HCT116 (cell line): ENCODE measurements around the gene SNX13. TPM values are rescaled to one million over a fixed set of nuclear protein-coding genes. Genes with fewer than 3 reads are reported as not detected.

ENCODE experiments used
- ATAC-seq: fragments of 200-7000 bp; cut with Tn5 transposase; 2 replicates; pipeline ENCODE4 v1.9.1; 2020; ENCODE audit warnings: mild to moderate bottlenecking, moderate library complexity
- BruUV-seq: library from RNA; stranded (reverse); fragments of 400-500 nt; replicated peaks from 2 replicates; lab custom pipeline; 2021; lab: Mats Ljungman, UMichigan
- CTCF ChIA-PET: fragments of 300-600 bp; sonication (Branson Sonifier 250); formaldehyde crosslinking; loops from one replicate; lab custom pipeline; 2021; ENCODE audit warnings: antibody characterized with exemption; lab: Charles Lee
- POLR2A ChIA-PET: fragments of 300-600, 350-600 bp; sonication (Branson Sonifier 250); formaldehyde crosslinking; loops from one replicate; lab custom pipeline; 2021; ENCODE audit warnings: antibody characterized with exemption; lab: Charles Lee
- RAD21 ChIA-PET, 2 experiments: fragments of 300-600 bp; sonication (Branson Sonifier 250); formaldehyde crosslinking; loops; one replicate each; lab custom pipeline; 2023; ENCODE audit warnings: low total read pairs in 2 of 2; ENCODE audit not compliant: uncharacterized antibody in 2 of 2, unreplicated experiment in 2 of 2, low non-redundant PET in 1 of 2; lab: Charles Lee
- DNase-seq: peaks from one replicate; pipeline ENCODE4 v3.0.0-alpha.2; 2010; ENCODE audit warnings: low read depth, low spot score
- H2AFZ ChIP-seq: fragments of 200-600 bp; shearing (Covaris generic), sonication (generic); 2 replicates; pipeline ENCODE4 v1.6.1; 2017; ENCODE audit warnings: low read depth, mixed run types, mixed read lengths, antibody characterized with exemption, low read length; ENCODE audit not compliant: poor library complexity, severe bottlenecking
- H3K27ac ChIP-seq: 2 replicates; pipeline ENCODE4 v1.5.1; 2012; ENCODE audit warnings: low read depth, low read length
- H3K27me3 ChIP-seq: fragments of 200-600 bp; sonication (generic); 2 replicates; pipeline ENCODE4 v1.6.1; 2016; ENCODE audit warnings: mixed run types, low read length, mixed read lengths; ENCODE audit not compliant: insufficient read depth
- H3K36me3 ChIP-seq, 2 experiments: fragments of 200-500 bp in 1 of 2; fragments of 200-600 bp in 1 of 2; sonication (Bioruptor generic) in 1 of 2; sonication (generic) in 1 of 2; 2 replicates each; pipeline versions ENCODE4 v1.5.1 to v1.6.1; 2014 to 2016; ENCODE audit warnings: low read length in 2 of 2, inconsistent platforms in 1 of 2, mixed read lengths in 1 of 2, mixed run types in 1 of 2; ENCODE audit not compliant: insufficient read depth in 2 of 2, control insufficient read depth in 1 of 2
- H3K4me1 ChIP-seq, 2 experiments: fragments of 200-600 bp in 1 of 2; sonication (generic) in 1 of 2; 2 replicates each; pipeline versions ENCODE4 v1.5.1 to v1.6.1; 2012 to 2017; ENCODE audit warnings: low read length in 2 of 2, inconsistent platforms in 1 of 2, mild to moderate bottlenecking in 1 of 2, mixed read lengths in 1 of 2, mixed run types in 1 of 2, moderate library complexity in 1 of 2; ENCODE audit not compliant: insufficient read depth in 2 of 2, control insufficient read depth in 1 of 2
- H3K4me2 ChIP-seq: fragments of 200-600 bp; sonication (generic); 2 replicates; pipeline ENCODE4 v1.6.1; 2017; ENCODE audit warnings: mixed run types, low read length, mixed read lengths
- H3K4me3 ChIP-seq, 2 experiments: fragments of 200-600 bp in 1 of 2; sonication (generic) in 1 of 2; replicated peaks in 1 of 2; 2 replicates each; pipeline ENCODE4 v1.5.1; 2011 to 2016; ENCODE audit warnings: low read length in 2 of 2, control low read depth in 1 of 2, low read depth in 1 of 2, mild to moderate bottlenecking in 1 of 2, mixed read lengths in 1 of 2, mixed run types in 1 of 2
- H3K79me2 ChIP-seq: fragments of 200-600 bp; sonication (generic); 2 replicates; pipeline ENCODE4 v1.6.1; 2017; ENCODE audit warnings: mild to moderate bottlenecking, mixed run types, low read length, moderate library complexity, mixed read lengths; ENCODE audit not compliant: insufficient read depth
- H3K9ac ChIP-seq: fragments of 200-600 bp; sonication (generic); 2 replicates; pipeline ENCODE4 v1.6.1; 2016; ENCODE audit warnings: low read length, mixed read lengths
- H3K9me2 ChIP-seq: fragments of 200-600 bp; sonication (generic), shearing (Covaris generic); 2 replicates; pipeline ENCODE4 v1.6.1; 2017; ENCODE audit warnings: mixed run types, mild to moderate bottlenecking, moderate library complexity; ENCODE audit not compliant: insufficient read depth
- H3K9me3 ChIP-seq, 2 experiments: fragments of 200-500 bp in 1 of 2; fragments of 200-600 bp in 1 of 2; sonication (Bioruptor generic) in 1 of 2; sonication (generic) in 1 of 2; 2 replicates each; pipeline ENCODE4 v1.6.1; 2014 to 2017; ENCODE audit warnings: low read length in 2 of 2, mixed read lengths in 2 of 2, inconsistent platforms in 1 of 2, low read depth in 1 of 2, mild to moderate bottlenecking in 1 of 2, mixed run types in 1 of 2, moderate library complexity in 1 of 2; ENCODE audit not compliant: control insufficient read depth in 1 of 2, insufficient read depth in 1 of 2
- H4K20me1 ChIP-seq: fragments of 200-600 bp; sonication (generic), shearing (Covaris generic); 2 replicates; pipeline ENCODE4 v1.6.1; 2017; ENCODE audit warnings: mixed run types, mild to moderate bottlenecking, moderate library complexity; ENCODE audit not compliant: insufficient read depth
- EZH2phosphoT487 ChIP-seq: fragments of 200-600 bp; IDR thresholded peaks from 2 replicates; pipeline ENCODE4 v1.6.1; 2018; ENCODE audit warnings: antibody characterized with exemption, borderline replicate concordance
- intact Hi-C: fragments of 100-400 bp; cut with micrococcal nuclease; formaldehyde crosslinking; loops from 2 replicates; pipeline ENCODE4 v1.10.0; 2022
- total RNA-seq: library from RNA; stranded (reverse); gene quantifications from one replicate; pipeline ENCODE4 v1.2.1, GENCODE V29; 2021; ENCODE audit not compliant: unreplicated experiment
- TF ChIP-seq, protein P1 (sequence below): IDR thresholded peaks from 2 replicates; pipeline ENCODE4 v1.6.1; 2012; ENCODE audit warnings: low read depth
- TF ChIP-seq, protein P2 (sequence below), 3 experiments: fragments of 200-600 bp in 1 of 3; sonication (generic) in 1 of 3; IDR thresholded peaks in 2 of 3; conservative IDR thresholded peaks in 1 of 3; 2 replicates each; pipeline ENCODE4 v1.5.1; 2012 to 2017; ENCODE audit warnings: low read depth in 2 of 3, low read length in 2 of 3, antibody characterized with exemption in 1 of 3, borderline replicate concordance in 1 of 3, control low read depth in 1 of 3, mild to moderate bottlenecking in 1 of 3, mixed read lengths in 1 of 3, mixed run types in 1 of 3, moderate library complexity in 1 of 3; ENCODE audit not compliant: insufficient read depth in 1 of 3

SNX13 gene
- total RNA-seq, 1 experiment from 2014 or later, result 33.4 TPM

DNA sequence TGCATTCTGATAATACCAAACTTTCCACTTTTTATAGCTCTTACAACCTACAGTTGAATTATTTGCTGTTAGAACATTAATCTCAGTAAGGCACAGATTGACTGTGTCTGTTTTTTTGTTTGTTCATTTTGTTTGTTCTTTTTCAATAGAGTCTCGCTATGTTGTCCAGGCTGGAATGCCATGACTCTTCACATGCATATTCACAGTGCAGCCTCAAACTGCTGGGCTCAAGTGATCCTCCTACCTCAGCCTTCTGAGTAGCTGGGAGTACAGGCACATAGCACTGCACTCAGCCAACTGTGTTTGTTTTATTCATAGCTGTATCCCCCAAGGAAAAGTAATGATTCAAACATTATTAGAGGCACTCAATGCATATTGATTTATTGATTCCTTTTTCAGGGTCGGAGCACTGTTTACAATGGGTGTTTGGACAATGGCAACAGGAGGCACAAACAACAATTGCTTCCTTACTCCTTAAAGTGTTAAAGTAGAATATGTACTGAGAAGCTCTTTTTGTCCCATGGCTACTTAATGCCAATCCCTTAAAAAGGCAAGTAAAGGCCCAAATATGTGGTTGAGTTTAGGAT, 61.1 kb downstream of the SNX13 start:
- no peaks in the 10 kb centered on the region for H3K27me3 ChIP-seq
- TF ChIP-seq, protein P1, sequence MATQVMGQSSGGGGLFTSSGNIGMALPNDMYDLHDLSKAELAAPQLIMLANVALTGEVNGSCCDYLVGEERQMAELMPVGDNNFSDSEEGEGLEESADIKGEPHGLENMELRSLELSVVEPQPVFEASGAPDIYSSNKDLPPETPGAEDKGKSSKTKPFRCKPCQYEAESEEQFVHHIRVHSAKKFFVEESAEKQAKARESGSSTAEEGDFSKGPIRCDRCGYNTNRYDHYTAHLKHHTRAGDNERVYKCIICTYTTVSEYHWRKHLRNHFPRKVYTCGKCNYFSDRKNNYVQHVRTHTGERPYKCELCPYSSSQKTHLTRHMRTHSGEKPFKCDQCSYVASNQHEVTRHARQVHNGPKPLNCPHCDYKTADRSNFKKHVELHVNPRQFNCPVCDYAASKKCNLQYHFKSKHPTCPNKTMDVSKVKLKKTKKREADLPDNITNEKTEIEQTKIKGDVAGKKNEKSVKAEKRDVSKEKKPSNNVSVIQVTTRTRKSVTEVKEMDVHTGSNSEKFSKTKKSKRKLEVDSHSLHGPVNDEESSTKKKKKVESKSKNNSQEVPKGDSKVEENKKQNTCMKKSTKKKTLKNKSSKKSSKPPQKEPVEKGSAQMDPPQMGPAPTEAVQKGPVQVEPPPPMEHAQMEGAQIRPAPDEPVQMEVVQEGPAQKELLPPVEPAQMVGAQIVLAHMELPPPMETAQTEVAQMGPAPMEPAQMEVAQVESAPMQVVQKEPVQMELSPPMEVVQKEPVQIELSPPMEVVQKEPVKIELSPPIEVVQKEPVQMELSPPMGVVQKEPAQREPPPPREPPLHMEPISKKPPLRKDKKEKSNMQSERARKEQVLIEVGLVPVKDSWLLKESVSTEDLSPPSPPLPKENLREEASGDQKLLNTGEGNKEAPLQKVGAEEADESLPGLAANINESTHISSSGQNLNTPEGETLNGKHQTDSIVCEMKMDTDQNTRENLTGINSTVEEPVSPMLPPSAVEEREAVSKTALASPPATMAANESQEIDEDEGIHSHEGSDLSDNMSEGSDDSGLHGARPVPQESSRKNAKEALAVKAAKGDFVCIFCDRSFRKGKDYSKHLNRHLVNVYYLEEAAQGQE, result no peak
- TF ChIP-seq EZH2phosphoT487, result no peak
- TF ChIP-seq, protein P2, sequence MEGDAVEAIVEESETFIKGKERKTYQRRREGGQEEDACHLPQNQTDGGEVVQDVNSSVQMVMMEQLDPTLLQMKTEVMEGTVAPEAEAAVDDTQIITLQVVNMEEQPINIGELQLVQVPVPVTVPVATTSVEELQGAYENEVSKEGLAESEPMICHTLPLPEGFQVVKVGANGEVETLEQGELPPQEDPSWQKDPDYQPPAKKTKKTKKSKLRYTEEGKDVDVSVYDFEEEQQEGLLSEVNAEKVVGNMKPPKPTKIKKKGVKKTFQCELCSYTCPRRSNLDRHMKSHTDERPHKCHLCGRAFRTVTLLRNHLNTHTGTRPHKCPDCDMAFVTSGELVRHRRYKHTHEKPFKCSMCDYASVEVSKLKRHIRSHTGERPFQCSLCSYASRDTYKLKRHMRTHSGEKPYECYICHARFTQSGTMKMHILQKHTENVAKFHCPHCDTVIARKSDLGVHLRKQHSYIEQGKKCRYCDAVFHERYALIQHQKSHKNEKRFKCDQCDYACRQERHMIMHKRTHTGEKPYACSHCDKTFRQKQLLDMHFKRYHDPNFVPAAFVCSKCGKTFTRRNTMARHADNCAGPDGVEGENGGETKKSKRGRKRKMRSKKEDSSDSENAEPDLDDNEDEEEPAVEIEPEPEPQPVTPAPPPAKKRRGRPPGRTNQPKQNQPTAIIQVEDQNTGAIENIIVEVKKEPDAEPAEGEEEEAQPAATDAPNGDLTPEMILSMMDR (IDR thresholded peaks at IDR 0.05 in 2 of 3, conservative IDR thresholded peaks at IDR 0.05 in 1 of 3; ENCODE audit: borderline replicate concordance in 1 of 3, insufficient read depth in 1 of 3, low read depth in 2 of 3, low read length in 2 of 3), result no peak
- TF ChIP-seq, all 23 proteins: peak for 0
- no peak overlapping the region for H3K27ac ChIP-seq
- H3K9me3 ChIP-seq, result no peaks in the 10 kb centered on the region
- 0 out of 4 replicates have a peak, but pooled peaks cover 0 to 2% of the 10 kb centered on the region in 2 experiments for H3K36me3 ChIP-seq
- ATAC-seq, result no peak
- H3K4me3 ChIP-seq, result no peak overlapping the region
- no TSS peak for BruUV-seq
- no peak overlapping the region for H2AFZ ChIP-seq
- H3K9me2 ChIP-seq, result no peaks in the 10 kb centered on the region
- H3K9ac ChIP-seq, result no peak overlapping the region
- no peaks in the 10 kb centered on the region for H3K79me2 ChIP-seq
- ChIA-PET RAD21 (no interaction called here), POLR2A (no interaction called here), CTCF (no interaction called here)
- H3K4me2 ChIP-seq, result no peak overlapping the region
- no peak for DNase-seq
- no peaks in the 10 kb centered on the region for H4K20me1 ChIP-seq
- H3K4me1 ChIP-seq, result no peaks in the 10 kb centered on the region
- intact Hi-C loops, result no loop called here
